BLaER1 treated with 17β-estradiol and CSF1 and Interleukin-3, amounts not matched to agents 10 nM and 100 nM (cell line): Measurements from ENCODE around the gene YARS1.
A peak's percentile ranks its signal among the peaks of the same experiment; 100 is the strongest.

Experiments
- H3K27ac ChIP-seq, 11 experiments: shearing (Covaris generic); formaldehyde crosslinking; 2 replicates each; pipeline ENCODE4 v1.8.1; 2022
- H3K27me3 ChIP-seq, 11 experiments: shearing (Covaris generic); formaldehyde crosslinking; 2 replicates each; pipeline ENCODE4 v1.8.1; 2022
- H3K36me3 ChIP-seq, 11 experiments: shearing (Covaris generic); formaldehyde crosslinking; 2 replicates each; pipeline ENCODE4 v1.8.1; 2022
- H3K4me1 ChIP-seq, 10 experiments: shearing (Covaris generic); formaldehyde crosslinking; 2 replicates each; pipeline ENCODE4 v1.8.1; 2022
- H3K4me2 ChIP-seq, 11 experiments: shearing (Covaris generic); formaldehyde crosslinking; 2 replicates each; pipeline ENCODE4 v1.8.1; 2022
- H3K4me3 ChIP-seq, 10 experiments: shearing (Covaris generic); formaldehyde crosslinking; 2 replicates each; pipeline ENCODE4 v1.8.1; 2022
- H3K9ac ChIP-seq, 11 experiments: shearing (Covaris generic); formaldehyde crosslinking; 2 replicates each; pipeline ENCODE4 v1.8.1; 2022
- H3K9me3 ChIP-seq, 11 experiments: shearing (Covaris generic); formaldehyde crosslinking; replicated peaks in 1 of 11; 2 replicates each; pipeline ENCODE4 v1.8.1; 2022
- H4K20me1 ChIP-seq, 11 experiments: shearing (Covaris generic); formaldehyde crosslinking; 2 replicates each; pipeline ENCODE4 v1.8.1; 2022
- Cebpa-rat ChIP-seq, 11 experiments: shearing (Covaris generic); IDR thresholded peaks; 2 replicates each; pipeline ENCODE4 v1.8.1; 2022

The YARS1 gene

DNA sequence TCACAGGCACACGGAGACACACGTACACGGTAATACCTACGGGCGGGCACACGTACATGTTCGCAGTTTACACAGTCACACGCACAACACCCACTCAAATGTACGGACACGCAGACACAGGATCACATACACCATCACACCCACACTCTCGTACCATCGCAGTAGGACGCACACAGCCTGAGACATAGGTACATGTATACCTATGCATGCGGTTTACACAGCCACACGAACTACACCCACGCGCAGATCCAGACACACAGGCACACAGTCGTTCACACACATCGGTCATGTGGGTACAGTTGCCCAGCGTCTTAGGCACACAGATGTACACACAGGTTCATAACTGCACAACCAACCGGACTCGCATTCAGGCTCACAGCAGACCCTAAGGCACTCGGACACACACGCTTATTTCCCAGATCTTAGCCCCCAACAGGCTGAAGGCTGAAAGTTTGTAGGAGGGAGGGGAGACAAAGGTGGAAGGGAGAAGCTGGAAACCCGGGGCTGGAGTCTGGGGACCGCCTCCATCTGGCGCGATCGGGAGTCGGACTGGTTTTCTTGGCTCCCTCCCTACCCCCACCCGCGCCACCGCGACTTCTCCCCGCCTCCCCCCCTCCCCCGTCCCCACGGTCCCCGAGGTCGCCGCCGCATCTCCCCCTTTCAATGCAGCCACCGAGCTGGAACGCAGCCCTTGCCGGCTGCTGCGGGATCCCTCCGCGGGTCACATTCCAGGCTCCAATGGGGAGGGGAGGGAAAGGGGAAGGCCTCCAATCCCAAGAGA, 62.7 kb downstream of the YARS1 start:
- Histone ChIP-seq H3K9ac (peak overlapping the region in 10 of 11 experiments; percentile 43 to 70 (median 59); a peak in 15 of 22 replicates), H3K9me3 (no peaks in the 10 kb centered on the region), H4K20me1 (peaks cover 0 to 57% (median 6%) of the 10 kb centered on the region in 11 experiments; a peak in 8 of 22 replicates), H3K4me3 (peak overlapping the region; percentile 54 to 75 (median 63)), H3K36me3 (no peaks in the 10 kb centered on the region), H3K4me1 (peaks cover 26 to 56% (median 46%) of the 10 kb centered on the region in 10 experiments), H3K27me3 (peaks cover 0 to 24% (median 6%) of the 10 kb centered on the region in 11 experiments; a peak in 14 of 22 replicates), H3K4me2 (peak overlapping the region; percentile 91 to 100 (median 97)), H3K27ac (no peak overlapping the region)
- TF ChIP-seq Cebpa-rat (IDR thresholded peaks at IDR 0.05), result no peak

DNA sequence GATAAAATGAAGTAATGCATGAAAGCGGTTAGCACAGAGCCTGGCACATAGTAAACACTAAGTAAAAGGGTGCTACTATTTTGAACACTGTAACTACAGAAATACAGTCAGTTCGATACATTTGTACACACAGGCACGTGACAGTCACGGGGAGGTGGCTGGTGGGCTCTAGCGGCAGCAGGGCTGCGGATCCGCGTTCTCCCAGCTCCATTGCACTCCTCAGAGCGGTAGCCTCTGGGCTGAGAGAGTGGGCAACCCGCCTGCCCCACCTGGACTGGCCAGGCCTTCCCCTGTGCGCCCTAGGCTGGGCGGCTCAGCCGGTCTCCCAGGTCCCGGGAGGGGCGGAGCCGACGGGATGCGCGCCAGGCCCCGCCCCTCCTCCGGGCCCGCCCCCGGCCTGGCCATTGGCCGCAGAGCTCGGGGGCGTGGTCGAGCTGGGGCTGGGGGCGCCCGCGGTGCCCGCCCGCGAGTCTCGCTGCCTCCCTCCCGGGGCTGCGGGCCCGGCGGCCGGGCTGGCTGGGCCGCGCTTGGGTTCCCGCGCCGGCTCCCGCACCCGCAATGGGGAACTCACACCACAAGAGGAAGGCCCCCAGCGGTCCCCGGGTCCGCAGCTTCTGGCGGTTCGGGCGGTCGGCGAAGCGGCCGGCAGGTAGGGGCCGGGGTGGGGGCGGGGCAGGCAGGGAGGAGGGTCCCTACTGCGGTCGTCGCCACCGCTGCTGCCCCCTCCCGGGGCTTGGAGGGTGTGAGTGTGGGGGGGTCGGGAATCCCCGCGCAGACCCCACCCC, 63.4 kb downstream of the YARS1 start:
- Histone ChIP-seq H3K4me1 (peaks cover 33 to 56% (median 43%) of the 10 kb centered on the region in 10 experiments), H3K36me3 (no peaks in the 10 kb centered on the region), H3K9ac (peak overlapping the region in 10 of 11 experiments; percentile 43 to 70 (median 59); a peak in 18 of 22 replicates), H3K9me3 (no peaks in the 10 kb centered on the region), H3K27me3 (peaks cover 0 to 24% (median 6%) of the 10 kb centered on the region in 11 experiments; a peak in 14 of 22 replicates), H3K27ac (no peak overlapping the region), H3K4me2 (peak overlapping the region; percentile 91 to 100 (median 97)), H4K20me1 (peaks cover 0 to 62% (median 3%) of the 10 kb centered on the region in 11 experiments; a peak in 8 of 22 replicates), H3K4me3 (peak overlapping the region; percentile 54 to 75 (median 63))
- TF ChIP-seq Cebpa-rat (IDR thresholded peaks at IDR 0.05), result no peak

DNA sequence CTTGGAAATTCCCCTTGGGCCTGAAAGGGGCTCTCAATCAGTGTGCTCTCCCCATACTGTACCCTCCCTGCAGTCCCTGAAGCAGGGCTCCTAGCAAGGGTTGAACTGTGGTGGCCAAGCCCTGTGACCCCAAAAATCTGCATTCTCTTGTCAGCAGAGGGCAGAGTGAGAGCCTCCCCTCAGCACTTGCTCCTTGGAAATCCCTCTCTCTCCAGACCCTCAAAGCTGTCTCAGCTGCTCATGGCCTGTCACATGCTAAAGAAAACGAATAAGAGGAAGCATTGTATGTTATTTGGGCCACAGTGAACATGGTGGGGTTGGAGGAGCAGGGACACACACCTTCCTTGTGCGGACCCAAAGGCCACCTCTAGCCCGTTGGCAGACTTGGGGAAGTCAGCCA, 67.4 kb downstream of the YARS1 start:
- Histone ChIP-seq H3K36me3 (no peaks in the 10 kb centered on the region), H4K20me1 (peaks cover 0 to 37% (median 0%) of the 10 kb centered on the region in 11 experiments; a peak in 3 of 22 replicates), H3K4me3 (no peak overlapping the region), H3K27me3 (peaks cover 0 to 16% (median 6%) of the 10 kb centered on the region in 11 experiments; a peak in 14 of 22 replicates), H3K4me1 (peaks cover 6 to 38% (median 21%) of the 10 kb centered on the region in 10 experiments), H3K9me3 (no peaks in the 10 kb centered on the region), H3K9ac (no peak overlapping the region), H3K27ac (no peak overlapping the region), H3K4me2 (peak overlapping the region in 4 of 11 experiments; percentile 0 to 21 (median 8); a peak in 1 of 22 replicates)
- no peak for TF ChIP-seq Cebpa-rat (IDR thresholded peaks at IDR 0.05)

DNA sequence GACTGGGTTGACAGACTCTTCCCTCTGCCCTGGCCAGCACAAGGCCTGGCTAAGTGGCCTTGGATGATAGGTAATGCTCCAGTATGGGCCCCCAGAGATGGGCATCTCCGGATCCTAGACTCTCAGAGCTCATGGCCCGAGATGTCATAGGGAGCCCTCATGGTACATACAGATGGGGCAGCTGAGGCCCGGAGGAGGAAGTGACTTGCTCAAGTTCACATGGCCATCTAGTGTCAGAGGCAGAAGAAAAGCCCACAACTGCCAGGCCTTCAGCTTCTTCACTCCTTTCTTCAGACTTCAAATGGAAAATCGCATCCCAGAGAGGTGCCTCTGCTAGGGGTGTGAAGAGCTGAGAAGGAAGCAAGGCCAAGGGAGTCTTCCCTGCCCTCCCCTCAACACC, 67.8 kb downstream of the YARS1 start:
- no peaks in the 10 kb centered on the region for H3K36me3 ChIP-seq
- H3K27me3 ChIP-seq, result peaks cover 0 to 12% (median 3%) of the 10 kb centered on the region in 11 experiments; a peak in 14 of 22 replicates
- H3K4me1 ChIP-seq, result peaks cover 3 to 40% (median 20%) of the 10 kb centered on the region in 10 experiments
- no peak overlapping the region for H3K27ac ChIP-seq
- H3K4me3 ChIP-seq, result no peak overlapping the region
- no peaks in the 10 kb centered on the region for H3K9me3 ChIP-seq
- H3K4me2 ChIP-seq, result peak overlapping the region in 6 of 11 experiments; percentile 0 to 21 (median 8); a peak in 3 of 22 replicates
- H4K20me1 ChIP-seq, result peaks cover 0 to 35% (median 0%) of the 10 kb centered on the region in 11 experiments; a peak in 3 of 22 replicates
- TF ChIP-seq Cebpa-rat (IDR thresholded peaks at IDR 0.05), result no peak
- H3K9ac ChIP-seq, result no peak overlapping the region

DNA sequence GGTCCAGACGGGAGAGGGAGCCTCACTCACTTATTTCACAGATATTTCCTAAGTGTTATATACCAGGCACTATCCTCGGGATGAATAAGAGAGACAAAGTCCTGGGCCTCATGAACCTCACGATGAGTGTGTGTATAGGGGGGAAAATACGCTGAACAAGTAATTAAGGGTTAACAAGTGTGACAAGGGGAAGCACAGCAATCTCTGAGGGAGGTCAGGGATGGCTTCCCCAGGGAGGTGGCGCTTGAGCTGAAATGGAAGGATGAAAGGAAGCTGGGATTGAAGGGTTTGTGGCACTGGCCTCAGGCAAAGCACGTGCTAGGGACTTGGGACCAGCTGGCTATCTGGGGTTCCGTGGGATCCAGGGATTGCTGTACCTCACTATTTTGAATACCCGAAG, 68.2 kb downstream of the YARS1 start:
- Histone ChIP-seq H3K4me1 (peaks cover 0 to 39% (median 18%) of the 10 kb centered on the region in 10 experiments; a peak in 18 of 20 replicates), H3K4me2 (peak overlapping the region in 5 of 11 experiments; percentile 0 to 21 (median 4); a peak in 2 of 22 replicates), H3K9ac (no peak overlapping the region), H3K27me3 (peaks cover 0 to 8% (median 0%) of the 10 kb centered on the region in 11 experiments; a peak in 8 of 22 replicates), H3K27ac (no peak overlapping the region), H3K36me3 (no peaks in the 10 kb centered on the region), H3K4me3 (no peak overlapping the region), H3K9me3 (no peaks in the 10 kb centered on the region), H4K20me1 (peaks cover 0 to 31% (median 0%) of the 10 kb centered on the region in 11 experiments; a peak in 2 of 22 replicates)
- TF ChIP-seq Cebpa-rat (IDR thresholded peaks at IDR 0.05), result no peak

DNA sequence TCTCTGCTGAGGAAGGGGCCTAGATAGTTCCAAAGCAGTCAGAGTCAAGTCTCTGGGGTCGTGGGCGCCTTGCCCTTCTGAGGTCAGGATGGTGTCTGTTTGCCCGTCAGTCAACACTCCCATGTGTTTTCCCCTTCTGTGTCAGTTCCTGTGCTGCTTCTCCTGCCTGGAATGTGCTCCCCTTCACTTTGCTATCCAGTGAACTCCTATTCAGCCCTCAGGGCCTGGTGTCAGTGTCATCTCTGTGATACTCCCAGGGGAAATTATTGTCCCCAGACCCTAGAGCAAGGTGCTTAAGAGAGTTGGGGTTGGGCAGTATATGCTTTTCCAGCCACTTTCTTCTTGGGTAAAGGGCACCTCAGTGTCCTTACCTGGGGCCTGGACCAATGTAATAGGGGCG, 68.8 kb downstream of the YARS1 start:
- Histone ChIP-seq H4K20me1 (peaks cover 0 to 30% (median 0%) of the 10 kb centered on the region in 11 experiments; a peak in 3 of 22 replicates), H3K4me3 (no peak overlapping the region), H3K4me1 (peaks cover 0 to 41% (median 19%) of the 10 kb centered on the region in 10 experiments; a peak in 18 of 20 replicates), H3K4me2 (no peak overlapping the region), H3K27me3 (peaks cover 0 to 2% (median 0%) of the 10 kb centered on the region in 11 experiments; a peak in 3 of 22 replicates), H3K9me3 (no peaks in the 10 kb centered on the region), H3K9ac (no peak overlapping the region), H3K27ac (no peak overlapping the region), H3K36me3 (no peaks in the 10 kb centered on the region)
- no peak for TF ChIP-seq Cebpa-rat (IDR thresholded peaks at IDR 0.05)

DNA sequence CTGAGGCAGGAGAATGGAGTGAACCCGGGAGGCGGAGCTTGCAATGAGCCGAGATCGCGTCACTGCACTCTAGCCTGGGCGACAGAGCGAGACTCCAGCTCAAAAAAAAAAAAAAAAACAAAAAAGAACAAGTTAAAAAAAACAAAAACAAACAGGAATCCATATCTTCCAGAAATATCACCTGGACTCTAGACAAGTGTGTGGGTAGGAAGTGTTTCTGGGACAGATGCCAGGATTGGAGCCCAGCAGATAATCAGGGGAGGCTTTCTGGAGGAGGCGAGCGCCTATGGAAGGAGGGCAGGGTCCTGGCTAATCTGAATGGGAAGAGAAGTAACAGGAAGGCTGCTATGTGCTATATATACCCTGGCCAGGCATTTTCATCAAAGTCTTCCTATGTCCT, 71.0 kb downstream of the YARS1 start:
- H4K20me1 ChIP-seq, result peaks cover 0 to 23% (median 0%) of the 10 kb centered on the region in 11 experiments; a peak in 4 of 22 replicates
- peaks cover 0 to 22% (median 18%) of the 10 kb centered on the region in 11 experiments; a peak in 19 of 22 replicates for H3K27me3 ChIP-seq
- no peak overlapping the region for H3K27ac ChIP-seq
- H3K36me3 ChIP-seq, result no peaks in the 10 kb centered on the region
- no peak for TF ChIP-seq Cebpa-rat (IDR thresholded peaks at IDR 0.05)
- no peak overlapping the region for H3K4me2 ChIP-seq
- H3K9ac ChIP-seq, result no peak overlapping the region
- H3K9me3 ChIP-seq, result no peaks in the 10 kb centered on the region
- H3K4me3 ChIP-seq, result no peak overlapping the region
- peaks cover 17 to 56% (median 35%) of the 10 kb centered on the region in 10 experiments; a peak in 18 of 20 replicates for H3K4me1 ChIP-seq

DNA sequence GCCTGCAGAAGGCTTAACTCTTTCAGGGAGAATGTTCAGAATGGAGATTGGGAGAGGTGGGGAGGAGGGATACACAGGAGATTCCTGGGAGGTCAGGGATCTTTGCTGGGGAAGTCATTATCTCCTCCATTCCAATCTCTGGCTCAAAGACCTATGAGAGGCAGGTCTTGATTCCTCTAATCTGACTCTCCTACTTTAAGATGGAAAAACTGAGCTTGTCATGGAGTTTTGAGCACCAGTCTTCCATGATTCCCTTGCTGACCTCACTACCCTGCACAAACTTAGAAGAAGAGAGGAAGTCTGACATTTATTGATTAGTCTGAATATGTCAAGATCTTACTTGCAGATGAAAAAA, 73.1 kb downstream of the YARS1 start:
- Histone ChIP-seq H4K20me1 (peaks cover 0 to 14% (median 0%) of the 10 kb centered on the region in 11 experiments; a peak in 4 of 22 replicates), H3K27me3 (peaks cover 0 to 30% (median 26%) of the 10 kb centered on the region in 11 experiments; a peak in 19 of 22 replicates), H3K4me2 (peak overlapping the region in 2 of 11 experiments; percentile 11 to 96; a peak in 3 of 22 replicates), H3K9me3 (no peaks in the 10 kb centered on the region), H3K27ac (no peak overlapping the region), H3K4me3 (no peak overlapping the region), H3K9ac (no peak overlapping the region), H3K4me1 (peaks cover 17 to 56% (median 37%) of the 10 kb centered on the region in 10 experiments; a peak in 18 of 20 replicates), H3K36me3 (no peaks in the 10 kb centered on the region)
- no peak for TF ChIP-seq Cebpa-rat (IDR thresholded peaks at IDR 0.05)
